ENCODE results near the gene GPR37. TPM values are rescaled to one million over a fixed set of nuclear protein-coding genes. Genes with fewer than 3 reads are reported as not detected.

GPR37 gene
- total and polyA plus RNA-seq, 2 experiments from 2014 or later, result 3.6 to 8.8 TPM

GRCh38 chr7:124790645-124791044 lies 25.1 kb upstream of the GPR37 start:
- H3K4me1 ChIP-seq (ENCODE audit: insufficient read depth), result no peaks in the 10 kb centered on the region
- no peaks in the 10 kb centered on the region for H3K36me3 ChIP-seq (replicated peaks; ENCODE audit: insufficient read depth, low read depth)
- H3K27me3 ChIP-seq, result no peaks in the 10 kb centered on the region
- WGBS (ENCODE audit: low lambda C conversion rate, missing lambda C conversion rate), result 65% methylated on average over 6 of the region's 6 CpGs
- H3K9me2 ChIP-seq (replicated peaks; ENCODE audit: insufficient read depth), result no peaks in the 10 kb centered on the region
- no peak overlapping the region for H3K27ac ChIP-seq
- no peaks in the 10 kb centered on the region for H3K79me2 ChIP-seq
- no peak for TF ChIP-seq EZH2 (IDR thresholded peaks at IDR 0.05; ENCODE audit: borderline replicate concordance)
- no peak for TF ChIP-seq EZH2phosphoT487 (IDR thresholded peaks at IDR 0.05; ENCODE audit: low read depth, severe bottlenecking, unreplicated experiment)
- no peak for TF ChIP-seq CTCF (IDR thresholded peaks at IDR 0.05; ENCODE audit: poor library complexity)
- no peak overlapping the region for H3K4me3 ChIP-seq
- no peaks in the 10 kb centered on the region for H4K20me1 ChIP-seq (ENCODE audit: insufficient read depth, poor library complexity, severe bottlenecking)
- H3K9me3 ChIP-seq (ENCODE audit: low read depth), result no peaks in the 10 kb centered on the region
- no peak for DNase-seq (ENCODE audit: low spot score)
- H3K4me2 ChIP-seq, result no peak overlapping the region
- H2AFZ ChIP-seq, result peak overlapping the region; percentile 4

GRCh38 chr7:124785994-124786393 lies 20.4 kb upstream of the GPR37 start:
- H2AFZ ChIP-seq, result no peak overlapping the region
- no peaks in the 10 kb centered on the region for H3K27me3 ChIP-seq
- no peaks in the 10 kb centered on the region for H4K20me1 ChIP-seq (ENCODE audit: insufficient read depth, poor library complexity, severe bottlenecking)
- no peaks in the 10 kb centered on the region for H3K79me2 ChIP-seq
- H3K36me3 ChIP-seq (replicated peaks; ENCODE audit: insufficient read depth, low read depth), result no peaks in the 10 kb centered on the region
- no peak overlapping the region for H3K4me3 ChIP-seq
- H3K4me2 ChIP-seq, result no peak overlapping the region
- no peaks in the 10 kb centered on the region for H3K4me1 ChIP-seq (ENCODE audit: insufficient read depth)
- 80% methylated on average over 6 of the region's 6 CpGs for WGBS (ENCODE audit: low lambda C conversion rate, missing lambda C conversion rate)
- no peaks in the 10 kb centered on the region for H3K9me2 ChIP-seq (replicated peaks; ENCODE audit: insufficient read depth)
- TF ChIP-seq CTCF (IDR thresholded peaks at IDR 0.05; ENCODE audit: poor library complexity) (no peak), EZH2phosphoT487 (IDR thresholded peaks at IDR 0.05; ENCODE audit: low read depth, severe bottlenecking, unreplicated experiment) (no peak), EZH2 (IDR thresholded peaks at IDR 0.05; ENCODE audit: borderline replicate concordance) (no peak)
- DNase-seq (ENCODE audit: low spot score), result no peak
- no peak overlapping the region for H3K27ac ChIP-seq
- no peaks in the 10 kb centered on the region for H3K9me3 ChIP-seq (ENCODE audit: low read depth)

GRCh38 chr7:124784879-124785818 lies 19.6 kb upstream of the GPR37 start:
- peak; percentile 74 for DNase-seq (ENCODE audit: low spot score)
- H4K20me1 ChIP-seq (ENCODE audit: insufficient read depth, poor library complexity, severe bottlenecking), result no peaks in the 10 kb centered on the region
- H3K79me2 ChIP-seq, result no peaks in the 10 kb centered on the region
- no peak overlapping the region for H3K27ac ChIP-seq
- H3K4me3 ChIP-seq, result no peak overlapping the region
- no peaks in the 10 kb centered on the region for H3K36me3 ChIP-seq (replicated peaks; ENCODE audit: insufficient read depth, low read depth)
- H3K27me3 ChIP-seq, result no peaks in the 10 kb centered on the region
- H3K9me2 ChIP-seq (replicated peaks; ENCODE audit: insufficient read depth), result no peaks in the 10 kb centered on the region
- no peak overlapping the region for H3K4me2 ChIP-seq
- H2AFZ ChIP-seq, result no peak overlapping the region
- WGBS (ENCODE audit: low lambda C conversion rate, missing lambda C conversion rate), result 51% methylated on average over 9 of the region's 9 CpGs
- no peaks in the 10 kb centered on the region for H3K4me1 ChIP-seq (ENCODE audit: insufficient read depth)
- H3K9me3 ChIP-seq (ENCODE audit: low read depth), result no peaks in the 10 kb centered on the region
- TF ChIP-seq CTCF (IDR thresholded peaks at IDR 0.05; ENCODE audit: poor library complexity) (peak; percentile 94), EZH2 (IDR thresholded peaks at IDR 0.05; ENCODE audit: borderline replicate concordance) (no peak), EZH2phosphoT487 (IDR thresholded peaks at IDR 0.05; ENCODE audit: low read depth, severe bottlenecking, unreplicated experiment) (no peak)
